AG04450 (cell line): ENCODE measurements around the gene FHIP2A. TPM values are rescaled to one million over a fixed set of nuclear protein-coding genes. Genes with fewer than 3 reads are reported as not detected.

Source experiments
- CTCF ChIA-PET: fragments of 300-600, 350-600 bp; formaldehyde crosslinking; extraction: SDS; loops from one replicate; lab custom pipeline; 2022; ENCODE audit warnings: antibody characterized with exemption, inconsistent platforms; lab: Charles Lee
- POLR2A ChIA-PET: fragments of 350-600 bp; formaldehyde crosslinking; extraction: SDS; loops from one replicate; lab custom pipeline; 2021; ENCODE audit warnings: antibody characterized with exemption, inconsistent platforms; lab: Yijun Ruan, JAX
- DNase-seq: peaks from one replicate; pipeline ENCODE4 v3.0.0-alpha.2; 2011; ENCODE audit warnings: low read depth, low spot score
- H3K27ac ChIP-seq: one replicate; pipeline ENCODE4 v1.5.1; 2012; ENCODE audit warnings: low read depth, low read length, control low read depth
- H3K27me3 ChIP-seq: one replicate; pipeline ENCODE4 v1.6.0; 2012; ENCODE audit warnings: low read length; ENCODE audit not compliant: control insufficient read depth, insufficient read depth
- H3K4me3 ChIP-seq: 2 replicates; pipeline ENCODE4 v1.5.1; 2011; ENCODE audit warnings: mild to moderate bottlenecking, low read depth, low read length, control low read depth
- H3K9me3 ChIP-seq: 2 replicates; pipeline ENCODE4 v1.5.1; 2012; ENCODE audit warnings: low read length; ENCODE audit not compliant: control insufficient read depth, insufficient read depth
- polyA plus RNA-seq: library from polyadenylated mRNA; depleted of rRNA; stranded (reverse); fragments of >200 nt; gene quantifications from 2 replicates; pipeline ENCODE4 v1.2.3, GENCODE V29; 2011
- TF ChIP-seq, protein P1 (sequence below): IDR thresholded peaks from 2 replicates; pipeline ENCODE4 v1.5.1; 2011; ENCODE audit warnings: low read depth, low read length, control low read depth, inconsistent platforms

The FHIP2A gene
- polyA plus RNA-seq, 1 experiment: 27.3 TPM

DNA sequence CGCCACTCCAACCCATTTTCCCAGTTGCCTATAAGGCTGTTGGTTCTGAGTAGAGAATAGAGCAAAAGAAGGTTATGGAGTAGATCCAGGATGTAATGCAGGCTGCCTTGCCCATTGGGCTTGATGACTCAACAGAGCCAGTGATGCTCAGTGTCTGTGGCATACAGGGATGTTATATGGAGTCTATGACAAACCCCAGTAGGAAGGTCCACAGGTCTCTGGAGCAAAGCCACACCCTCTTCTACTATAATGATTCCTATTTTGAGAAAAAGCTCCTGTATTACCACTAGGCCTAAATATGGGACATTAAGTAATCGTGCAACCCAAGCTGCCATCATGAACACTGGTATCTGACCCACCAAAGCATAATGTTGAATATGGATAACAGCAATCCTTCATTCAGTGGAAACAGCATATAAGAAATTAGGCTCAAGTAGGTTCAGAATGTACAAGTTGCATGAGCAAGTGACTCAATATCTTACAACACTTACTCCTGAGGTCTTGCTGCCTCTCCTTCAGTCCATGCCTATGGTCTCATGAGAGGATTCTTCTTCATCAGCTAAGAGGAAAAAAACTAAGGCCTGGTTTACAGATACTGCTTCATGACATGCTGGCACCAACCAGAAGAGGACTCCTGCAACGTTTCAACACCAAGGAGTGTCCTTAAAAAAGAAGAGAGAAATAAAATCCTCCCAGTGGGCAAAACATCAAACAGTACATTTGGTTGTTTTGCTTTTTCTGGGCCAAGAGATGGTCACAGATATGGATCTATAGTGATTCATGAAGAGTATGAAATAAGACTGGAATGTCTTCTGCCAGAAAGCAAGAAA, 14.8 kb upstream of the FHIP2A start:
- no peak for DNase-seq
- H3K27ac ChIP-seq: no peak overlapping the region
- H3K27me3 ChIP-seq: no peaks in the 10 kb centered on the region
- ChIA-PET CTCF (no interaction called here), POLR2A (no interaction called here)
- no peaks in the 10 kb centered on the region for H3K9me3 ChIP-seq
- H3K4me3 ChIP-seq: no peak overlapping the region
- TF ChIP-seq, protein P1, sequence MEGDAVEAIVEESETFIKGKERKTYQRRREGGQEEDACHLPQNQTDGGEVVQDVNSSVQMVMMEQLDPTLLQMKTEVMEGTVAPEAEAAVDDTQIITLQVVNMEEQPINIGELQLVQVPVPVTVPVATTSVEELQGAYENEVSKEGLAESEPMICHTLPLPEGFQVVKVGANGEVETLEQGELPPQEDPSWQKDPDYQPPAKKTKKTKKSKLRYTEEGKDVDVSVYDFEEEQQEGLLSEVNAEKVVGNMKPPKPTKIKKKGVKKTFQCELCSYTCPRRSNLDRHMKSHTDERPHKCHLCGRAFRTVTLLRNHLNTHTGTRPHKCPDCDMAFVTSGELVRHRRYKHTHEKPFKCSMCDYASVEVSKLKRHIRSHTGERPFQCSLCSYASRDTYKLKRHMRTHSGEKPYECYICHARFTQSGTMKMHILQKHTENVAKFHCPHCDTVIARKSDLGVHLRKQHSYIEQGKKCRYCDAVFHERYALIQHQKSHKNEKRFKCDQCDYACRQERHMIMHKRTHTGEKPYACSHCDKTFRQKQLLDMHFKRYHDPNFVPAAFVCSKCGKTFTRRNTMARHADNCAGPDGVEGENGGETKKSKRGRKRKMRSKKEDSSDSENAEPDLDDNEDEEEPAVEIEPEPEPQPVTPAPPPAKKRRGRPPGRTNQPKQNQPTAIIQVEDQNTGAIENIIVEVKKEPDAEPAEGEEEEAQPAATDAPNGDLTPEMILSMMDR: no peak

DNA sequence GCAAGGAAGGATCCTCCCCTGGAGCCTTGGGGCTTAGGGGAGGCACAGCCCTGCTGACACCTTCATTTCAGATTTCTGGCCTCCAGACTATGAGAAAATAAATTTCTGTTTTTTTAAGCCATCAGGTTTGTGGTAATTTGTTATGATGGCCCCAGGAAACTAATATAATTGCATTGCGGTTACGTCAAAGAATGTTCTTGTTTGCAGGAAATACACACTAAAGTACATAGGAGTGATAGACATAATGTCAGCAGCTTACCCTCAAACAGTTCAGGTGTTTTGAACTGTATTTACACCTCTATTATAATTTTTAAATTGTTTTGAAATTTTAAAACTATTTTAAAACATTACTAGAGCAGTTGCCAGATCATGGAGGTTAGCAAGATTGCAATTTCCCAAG, 12.6 kb upstream of the FHIP2A start:
- no peaks in the 10 kb centered on the region for H3K27me3 ChIP-seq
- POLR2A ChIA-PET: no interaction called here
- no peak overlapping the region for H3K4me3 ChIP-seq
- H3K27ac ChIP-seq: no peak overlapping the region
- no peaks in the 10 kb centered on the region for H3K9me3 ChIP-seq
- CTCF ChIA-PET: no interaction called here
- no peak for DNase-seq
- TF ChIP-seq, protein P1: no peak

DNA sequence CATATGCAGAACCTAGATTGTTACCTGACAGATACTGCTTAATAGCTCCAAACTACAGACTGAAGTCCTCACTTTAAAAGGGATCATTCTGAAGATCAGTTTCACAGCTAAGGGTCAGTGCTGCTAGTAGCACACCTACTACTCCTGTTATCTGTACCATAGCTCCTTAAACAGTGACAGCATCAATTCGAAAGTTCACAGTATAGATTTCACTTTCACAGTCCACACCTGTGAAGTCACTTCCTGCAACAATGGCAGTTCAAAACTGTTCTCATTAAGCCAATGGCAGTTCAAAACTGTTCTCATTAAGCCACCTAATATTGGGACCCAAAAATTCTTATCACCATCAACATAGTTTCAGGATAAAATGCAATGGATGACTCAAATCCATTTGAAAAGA, 10.7 kb upstream of the FHIP2A start:
- no peaks in the 10 kb centered on the region for H3K27me3 ChIP-seq
- POLR2A ChIA-PET: no interaction called here
- no peak for DNase-seq
- no peak overlapping the region for H3K27ac ChIP-seq
- CTCF ChIA-PET: interaction anchor here (1.3 kb wide), 1 partner anchor 11 kb away, joined by 11 read pairs; the partner anchor contains the start of gene FHIP2A
- H3K4me3 ChIP-seq: no peak overlapping the region
- TF ChIP-seq, protein P1: no peak
- H3K9me3 ChIP-seq: no peaks in the 10 kb centered on the region

DNA sequence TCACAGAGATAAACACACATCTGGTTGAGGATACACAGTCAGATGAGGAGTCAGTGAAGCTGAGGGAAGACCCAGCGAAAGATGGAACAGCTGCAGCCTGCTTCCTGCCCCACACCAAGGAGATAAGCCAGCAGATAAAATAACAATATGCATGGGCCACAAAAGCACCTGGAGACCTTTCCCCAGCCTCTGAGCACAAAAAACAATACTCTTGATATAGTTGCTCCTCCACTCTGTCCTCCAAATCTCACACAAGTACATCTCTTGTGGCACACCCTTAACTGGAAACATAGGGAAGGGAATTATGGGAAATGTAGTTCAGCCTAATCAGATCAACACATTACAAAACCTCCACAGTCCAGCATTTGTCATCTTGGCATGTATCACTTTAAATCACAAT, 9.7 kb upstream of the FHIP2A start:
- Histone ChIP-seq H3K9me3 (no peaks in the 10 kb centered on the region), H3K27ac (no peak overlapping the region), H3K4me3 (no peak overlapping the region), H3K27me3 (no peaks in the 10 kb centered on the region)
- TF ChIP-seq, protein P1: no peak
- DNase-seq: no peak
- ChIA-PET POLR2A (no interaction called here), CTCF (interaction anchor here (0.9 to 2.1 kb wide), 2 partner anchors 9 to 340 kb away, joined by 3 to 12 read pairs; partner anchors contain the start of gene FHIP2A)

DNA sequence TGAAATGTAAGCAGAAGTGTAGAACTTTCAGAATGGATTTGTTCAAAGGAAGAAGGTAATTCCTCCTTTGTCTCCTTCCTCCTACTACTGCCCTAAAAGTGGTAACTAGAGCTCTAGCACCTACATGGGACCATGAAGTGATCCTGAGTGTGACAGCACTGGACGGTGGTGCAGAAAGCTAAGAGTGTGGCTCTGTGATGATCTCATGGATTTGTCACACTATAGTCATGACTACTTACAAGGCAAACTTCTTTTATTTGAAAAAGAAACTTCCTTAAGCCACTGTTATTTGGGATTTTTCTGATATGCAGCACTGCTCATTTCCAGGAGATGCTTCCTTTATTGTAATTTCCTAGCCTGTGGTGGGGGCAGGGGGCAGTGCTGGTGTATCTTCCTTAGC, 5.8 kb upstream of the FHIP2A start:
- POLR2A ChIA-PET: no interaction called here
- DNase-seq: no peak
- Histone ChIP-seq H3K27ac (no peak overlapping the region), H3K9me3 (no peaks in the 10 kb centered on the region), H3K4me3 (no peak overlapping the region), H3K27me3 (no peaks in the 10 kb centered on the region)
- CTCF ChIA-PET: no interaction called here
- TF ChIP-seq, protein P1: no peak
